T follicular helper cell (primary cell): ENCODE measurements around the gene ZDHHC7.

Experiments
- DNase-seq: peaks from one replicate; pipeline ENCODE4 v3.0.0-alpha.2; 2020; ENCODE audit warnings: low read depth

Gene ZDHHC7

GRCh38 chr16:84993926-84994325 is 17.4 kb downstream of the ZDHHC7 start:
- no peak for DNase-seq

- DNase-seq: no peak
These were observed 18.6 kb downstream of the ZDHHC7 start for GRCh38 chr16:84992717-84993075.

- DNase-seq: no peak
These were observed 20.6 kb downstream of the ZDHHC7 start for GRCh38 chr16:84990782-84991181.

GRCh38 chr16:84989749-84990620 is 21.4 kb downstream of the ZDHHC7 start:
- DNase-seq: no peak

DNA sequence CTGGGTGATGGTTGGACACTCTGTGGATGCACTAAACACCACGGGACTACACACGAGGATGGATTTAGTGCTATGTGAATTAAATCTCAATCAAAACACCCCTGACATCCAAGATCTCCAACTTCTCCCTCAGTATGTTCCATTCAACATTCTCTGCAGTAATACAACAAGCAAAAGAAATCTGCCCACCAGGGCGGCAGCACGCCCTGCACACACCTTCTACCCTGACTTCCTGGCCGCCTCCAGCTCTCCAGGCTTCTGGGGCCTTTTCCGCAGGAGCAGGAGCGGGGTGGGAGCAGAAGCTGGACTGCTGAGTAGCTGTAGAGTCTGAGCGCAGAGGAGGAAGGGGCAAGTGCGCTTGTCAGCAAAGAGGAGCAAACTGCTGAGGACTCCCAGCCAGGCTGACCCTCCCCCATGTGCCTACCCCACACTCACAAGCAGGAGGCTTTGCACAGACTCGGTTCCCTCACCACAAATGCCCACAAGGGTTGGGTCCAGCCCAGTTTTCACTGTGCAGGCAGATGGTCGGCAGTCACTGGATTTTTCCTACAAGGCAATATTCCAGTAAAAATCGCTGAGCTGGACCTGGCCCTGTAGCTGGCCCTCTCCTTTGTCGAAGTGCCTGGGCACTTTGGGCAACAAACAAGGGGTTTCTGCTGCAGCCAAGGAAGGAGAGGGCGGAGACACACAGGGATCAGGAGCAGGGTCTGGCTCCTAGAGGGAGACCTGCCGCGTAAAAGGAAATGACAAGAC is 22.8 kb downstream of the ZDHHC7 start:
- no peak for DNase-seq

- no peak for DNase-seq
These were observed 24.5 kb downstream of the ZDHHC7 start for GRCh38 chr16:84986879-84987278.

- no peak for DNase-seq
These were observed 25.2 kb downstream of the ZDHHC7 start for GRCh38 chr16:84986102-84986501.

- no peak for DNase-seq
These were observed 26.0 kb downstream of the ZDHHC7 start for GRCh38 chr16:84985079-84986065.

GRCh38 chr16:84982434-84982833 is 28.9 kb downstream of the ZDHHC7 start:
- no peak for DNase-seq

DNA sequence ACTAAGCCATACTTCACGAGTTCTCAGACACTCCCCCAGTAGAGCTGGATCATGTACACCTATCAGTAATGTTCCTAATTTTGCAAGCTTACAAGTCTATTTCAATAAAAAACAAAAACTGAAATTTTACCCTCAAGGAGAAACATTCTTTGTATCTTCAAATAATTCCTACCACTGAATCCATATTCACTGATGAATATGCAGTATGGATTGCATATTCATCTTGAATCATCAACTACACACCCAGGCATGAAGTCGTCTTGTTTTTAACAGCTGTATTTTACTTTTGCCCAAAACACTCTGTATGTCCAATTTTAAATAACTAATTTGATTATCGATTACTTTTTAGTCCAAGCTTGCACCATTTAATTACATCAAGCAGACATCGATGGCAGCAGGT is 31.8 kb downstream of the ZDHHC7 start:
- DNase-seq: no peak

- no peak for DNase-seq
These were observed 34.5 kb downstream of the ZDHHC7 start for GRCh38 chr16:84976644-84977400.

DNA sequence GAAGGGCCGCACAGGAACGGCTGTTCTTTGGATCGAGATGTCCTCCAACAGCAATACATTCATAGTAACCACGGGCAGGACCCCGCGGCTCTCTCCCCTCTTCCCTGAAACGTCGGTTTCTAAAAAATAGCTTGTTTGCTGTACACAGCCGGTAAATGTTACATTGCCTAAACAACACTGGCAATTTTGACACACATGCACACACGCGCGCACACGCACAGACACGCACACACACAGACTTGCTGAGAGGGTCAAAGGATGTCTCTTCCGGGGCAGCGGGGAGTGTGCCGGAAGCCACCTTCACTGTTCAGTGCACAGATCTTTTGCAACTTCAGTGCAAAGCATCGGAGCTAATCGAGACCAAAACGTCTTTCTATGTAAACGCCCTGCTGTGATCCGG is 35.8 kb downstream of the ZDHHC7 start:
- DNase-seq: no peak

GRCh38 chr16:84975066-84975465 is 36.3 kb downstream of the ZDHHC7 start:
- no peak for DNase-seq

- no peak for DNase-seq
These were observed 37.4 kb downstream of the ZDHHC7 start for GRCh38 chr16:84973776-84974523.

DNA sequence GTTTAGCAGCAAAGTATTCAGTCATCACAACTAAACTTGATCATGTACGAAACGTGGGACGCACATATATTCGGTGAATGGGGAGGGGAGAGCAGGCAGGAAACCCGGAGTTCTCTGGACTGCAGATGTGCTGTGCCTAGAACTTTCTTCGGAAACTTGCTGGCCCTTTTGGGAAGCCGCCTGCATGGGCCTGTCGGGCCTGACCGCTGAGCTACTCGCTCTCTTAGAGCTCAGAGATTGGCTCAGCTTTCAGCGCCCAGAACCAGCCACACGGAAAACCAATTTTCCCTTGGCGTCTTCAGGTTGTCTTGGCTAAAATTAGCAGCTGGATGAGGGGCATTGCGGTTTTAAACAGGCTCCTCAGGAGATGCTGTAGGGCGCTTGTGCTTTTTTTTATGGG is 38.1 kb downstream of the ZDHHC7 start:
- no peak for DNase-seq

DNA sequence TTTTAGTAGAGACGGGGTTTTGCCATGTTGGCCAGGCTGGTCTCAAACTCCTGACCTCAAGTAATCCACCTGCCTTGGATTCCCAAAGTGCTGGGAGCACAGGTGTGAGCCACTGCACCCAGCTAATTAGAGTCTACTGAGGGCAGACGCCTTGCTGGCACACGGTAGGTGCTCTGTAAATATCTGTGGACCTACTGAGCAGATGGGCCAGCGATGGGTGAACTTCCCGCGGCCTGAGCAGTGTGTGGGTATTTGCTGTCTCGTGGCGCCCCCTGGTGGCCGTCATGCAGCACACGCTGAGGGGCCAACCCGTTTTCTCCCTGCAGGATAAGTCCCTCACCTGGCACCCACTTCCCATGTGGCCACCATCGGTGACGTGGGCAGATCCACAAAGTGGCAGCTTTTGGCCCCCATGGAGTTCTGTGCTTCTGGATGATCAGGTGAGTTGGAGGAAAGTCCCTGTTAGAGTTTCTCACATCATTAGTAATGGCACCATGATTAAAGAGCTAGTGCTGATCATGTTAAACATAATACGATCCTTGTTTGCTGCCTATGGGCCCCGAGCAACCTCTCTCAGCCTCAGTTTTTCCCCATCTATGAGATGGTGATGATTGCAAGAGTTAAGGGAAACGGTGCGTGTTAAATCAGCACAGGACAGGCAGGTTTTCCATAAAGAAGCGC is 40.7 kb downstream of the ZDHHC7 start:
- peak; percentile 65 for DNase-seq

GRCh38 chr16:84967828-84968227 is 43.5 kb downstream of the ZDHHC7 start:
- DNase-seq: no peak

DNA sequence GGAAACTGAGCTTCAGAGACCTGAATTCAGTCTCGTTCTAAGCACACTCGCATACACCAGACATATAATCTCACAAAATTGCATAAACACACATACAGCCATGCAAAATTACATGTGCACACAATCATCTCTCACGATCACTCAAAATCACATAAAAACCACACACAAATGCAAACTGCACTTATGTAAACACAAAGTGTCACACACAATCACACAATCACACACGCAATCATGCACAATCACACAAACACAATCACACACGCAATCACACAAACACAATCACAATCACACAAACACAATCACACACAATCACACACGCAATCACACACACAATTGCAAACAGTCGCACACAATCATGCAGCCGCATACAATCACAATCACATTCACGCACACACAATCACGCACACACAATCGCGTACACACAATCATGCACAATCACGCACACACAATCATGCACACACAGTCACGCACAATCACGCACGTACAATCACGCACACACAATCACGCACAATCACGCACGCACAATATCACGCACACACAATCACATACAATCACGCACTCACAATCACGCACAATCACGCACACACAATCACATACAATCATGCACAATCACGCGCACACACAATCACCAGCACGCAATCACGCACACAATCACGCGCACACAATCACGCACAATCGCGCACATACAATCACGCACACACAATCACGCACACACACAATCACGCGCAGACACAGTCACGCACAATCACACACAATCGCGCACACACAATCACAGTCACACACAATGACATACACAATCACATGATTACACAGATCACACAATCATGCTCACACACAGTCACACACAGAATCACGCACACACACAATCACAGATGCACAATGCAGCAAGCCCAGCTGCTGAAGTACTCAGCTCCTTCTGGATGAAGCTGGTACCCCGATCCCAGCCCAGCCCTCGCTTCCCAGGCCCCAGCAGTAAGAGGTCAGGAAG is 45.6 kb downstream of the ZDHHC7 start:
- no peak for DNase-seq
